DOHH2 (cell line): Measurements from ENCODE around the gene SEPTIN10.
"Not testable (repeated sequence)": the region's sequence is repeated elsewhere in the genome, so short reads cannot be mapped to it uniquely, and the experiment has no call there.

Experiments
- H3F3A ChIP-seq: fragments of 200-600 bp; sonication (generic), shearing (Covaris generic); 2 replicates; pipeline ENCODE4 v1.6.0; 2016; ENCODE audit warnings: antibody characterized with exemption, mild to moderate bottlenecking; ENCODE audit not compliant: control insufficient read depth, insufficient read depth
- H3K27ac ChIP-seq: fragments of 200-600 bp; sonication (generic); 2 replicates; pipeline ENCODE4 v1.5.1; 2014; ENCODE audit warnings: low read depth, mild to moderate bottlenecking, low read length, moderate library complexity
- H3K27me3 ChIP-seq: fragments of 200-600 bp; sonication (generic); 2 replicates; pipeline ENCODE4 v1.6.1; 2014; ENCODE audit warnings: mild to moderate bottlenecking, low read length, mixed read lengths; ENCODE audit not compliant: control insufficient read depth
- H3K36me3 ChIP-seq: fragments of 200-600 bp; sonication (generic); 2 replicates; pipeline ENCODE4 v1.6.1; 2014; ENCODE audit warnings: mild to moderate bottlenecking, low read length, moderate library complexity, mixed read lengths; ENCODE audit not compliant: control insufficient read depth
- H3K4me1 ChIP-seq: fragments of 200-600 bp; sonication (generic); 2 replicates; pipeline ENCODE4 v1.6.1; 2014; ENCODE audit warnings: mild to moderate bottlenecking, low read length, mixed read lengths; ENCODE audit not compliant: control insufficient read depth
- H3K4me2 ChIP-seq: fragments of 200-600 bp; sonication (generic); 2 replicates; pipeline ENCODE4 v1.6.0; 2014; ENCODE audit warnings: mild to moderate bottlenecking, low read length, moderate library complexity
- H3K4me3 ChIP-seq: fragments of 200-600 bp; sonication (generic); 2 replicates; pipeline ENCODE4 v1.5.1; 2014; ENCODE audit warnings: mild to moderate bottlenecking, low read length, mixed read lengths
- H3K79me2 ChIP-seq: fragments of 200-600 bp; sonication (generic); 2 replicates; pipeline ENCODE4 v1.6.1; 2014; ENCODE audit warnings: mild to moderate bottlenecking, low read length, mixed read lengths; ENCODE audit not compliant: control insufficient read depth
- H3K9me2 ChIP-seq: fragments of 200-600 bp; sonication (generic); replicated peaks from 2 replicates; pipeline ENCODE4 v1.6.1; 2014; ENCODE audit warnings: mild to moderate bottlenecking, low read length, mixed read lengths; ENCODE audit not compliant: control insufficient read depth
- H3K9me3 ChIP-seq: fragments of 200-600 bp; sonication (generic); 2 replicates; pipeline ENCODE4 v1.6.1; 2014; ENCODE audit warnings: antibody characterized with exemption, low read length, mixed read lengths; ENCODE audit not compliant: control insufficient read depth, insufficient read depth
- H4K20me1 ChIP-seq: fragments of 200-600 bp; sonication (generic); 2 replicates; pipeline ENCODE4 v1.6.0; 2014; ENCODE audit warnings: low read depth, mild to moderate bottlenecking, antibody characterized with exemption, low read length, moderate library complexity; ENCODE audit not compliant: control insufficient read depth, insufficient read depth
- EZH2phosphoT487 ChIP-seq: fragments of 200-600 bp; sonication (generic); IDR thresholded peaks from 2 replicates; pipeline ENCODE4 v1.6.1; 2017; ENCODE audit warnings: borderline replicate concordance, mild to moderate bottlenecking, antibody characterized with exemption, low read length, moderate library complexity, mixed read lengths
- TF ChIP-seq, protein P1 (sequence below): fragments of 200-600 bp; sonication (generic); IDR thresholded peaks from one replicate; pipeline ENCODE4 v1.5.1; 2014; ENCODE audit warnings: antibody characterized with exemption, mild to moderate bottlenecking, low read depth, low read length; ENCODE audit not compliant: poor library complexity, severe bottlenecking

SEPTIN10 gene

DNA sequence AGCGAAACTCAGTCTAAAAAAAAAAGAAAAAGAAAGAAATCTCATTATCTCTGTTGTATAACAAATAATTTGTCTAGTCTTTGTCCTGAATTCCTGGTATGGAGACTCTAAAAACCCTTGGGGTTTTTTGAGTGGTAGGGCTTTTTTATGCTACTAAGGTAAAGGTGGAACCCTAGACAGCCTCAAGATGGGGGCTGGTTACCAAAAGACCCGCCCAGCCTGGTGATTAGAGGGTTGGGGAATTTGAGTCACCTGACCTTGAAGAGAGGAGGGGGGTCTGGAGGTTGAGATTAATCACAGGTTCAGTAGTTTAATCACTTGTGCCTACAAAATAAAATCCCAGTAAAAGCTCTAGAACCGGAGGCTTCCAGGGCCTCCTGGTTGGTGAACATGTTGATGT, 18.0 kb upstream of the SEPTIN10 start:
- H4K20me1 ChIP-seq, result no peaks in the 10 kb centered on the region
- no peaks in the 10 kb centered on the region for H3K36me3 ChIP-seq
- TF ChIP-seq, protein P1, sequence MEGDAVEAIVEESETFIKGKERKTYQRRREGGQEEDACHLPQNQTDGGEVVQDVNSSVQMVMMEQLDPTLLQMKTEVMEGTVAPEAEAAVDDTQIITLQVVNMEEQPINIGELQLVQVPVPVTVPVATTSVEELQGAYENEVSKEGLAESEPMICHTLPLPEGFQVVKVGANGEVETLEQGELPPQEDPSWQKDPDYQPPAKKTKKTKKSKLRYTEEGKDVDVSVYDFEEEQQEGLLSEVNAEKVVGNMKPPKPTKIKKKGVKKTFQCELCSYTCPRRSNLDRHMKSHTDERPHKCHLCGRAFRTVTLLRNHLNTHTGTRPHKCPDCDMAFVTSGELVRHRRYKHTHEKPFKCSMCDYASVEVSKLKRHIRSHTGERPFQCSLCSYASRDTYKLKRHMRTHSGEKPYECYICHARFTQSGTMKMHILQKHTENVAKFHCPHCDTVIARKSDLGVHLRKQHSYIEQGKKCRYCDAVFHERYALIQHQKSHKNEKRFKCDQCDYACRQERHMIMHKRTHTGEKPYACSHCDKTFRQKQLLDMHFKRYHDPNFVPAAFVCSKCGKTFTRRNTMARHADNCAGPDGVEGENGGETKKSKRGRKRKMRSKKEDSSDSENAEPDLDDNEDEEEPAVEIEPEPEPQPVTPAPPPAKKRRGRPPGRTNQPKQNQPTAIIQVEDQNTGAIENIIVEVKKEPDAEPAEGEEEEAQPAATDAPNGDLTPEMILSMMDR, result no peak
- TF ChIP-seq EZH2phosphoT487, result no peak
- H3K9me3 ChIP-seq, result no peaks in the 10 kb centered on the region
- no peak overlapping the region for H3K27ac ChIP-seq
- H3K4me1 ChIP-seq, result no peaks in the 10 kb centered on the region
- H3K4me3 ChIP-seq, result no peak overlapping the region
- no peak overlapping the region for H3K4me2 ChIP-seq
- no peaks in the 10 kb centered on the region for H3F3A ChIP-seq
- no peaks in the 10 kb centered on the region for H3K27me3 ChIP-seq
- no peaks in the 10 kb centered on the region for H3K9me2 ChIP-seq
- no peaks in the 10 kb centered on the region for H3K79me2 ChIP-seq

- H3K79me2 ChIP-seq, result no peaks in the 10 kb centered on the region
- no peaks in the 10 kb centered on the region for H4K20me1 ChIP-seq
- H3K4me3 ChIP-seq, result no peak overlapping the region
- no peaks in the 10 kb centered on the region for H3F3A ChIP-seq
- H3K27me3 ChIP-seq, result no peaks in the 10 kb centered on the region
- no peaks in the 10 kb centered on the region for H3K4me1 ChIP-seq
- no peaks in the 10 kb centered on the region for H3K36me3 ChIP-seq
- H3K4me2 ChIP-seq, result no peak overlapping the region
- no peak for TF ChIP-seq EZH2phosphoT487
- TF ChIP-seq, protein P1, result no peak
- H3K27ac ChIP-seq, result no peak overlapping the region
- no peaks in the 10 kb centered on the region for H3K9me3 ChIP-seq
- H3K9me2 ChIP-seq, result no peaks in the 10 kb centered on the region
Measured at GRCh38 chr2:109630441-109631430, 17.0 kb upstream of the SEPTIN10 start.

DNA sequence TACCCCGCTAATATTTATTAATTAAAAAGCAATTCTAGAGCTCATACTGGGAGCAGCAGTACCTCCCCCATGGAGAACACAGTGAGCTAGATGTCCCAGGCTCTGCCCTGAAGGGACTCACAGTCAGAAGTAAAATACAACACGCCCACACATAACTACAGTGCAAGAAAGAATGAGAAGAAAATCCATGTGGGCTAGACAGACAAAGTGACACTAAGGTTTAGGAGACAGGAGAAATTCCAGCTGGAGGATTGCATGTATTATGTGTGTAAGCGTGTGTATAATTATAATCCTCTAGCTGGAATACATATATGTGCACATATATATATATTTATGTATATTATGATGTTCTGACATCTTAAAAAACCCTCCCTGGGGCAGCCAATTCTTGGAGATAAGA, 16.1 kb upstream of the SEPTIN10 start:
- Histone ChIP-seq H3K4me3 (no peak overlapping the region), H3K4me1 (no peaks in the 10 kb centered on the region), H3K9me3 (no peaks in the 10 kb centered on the region), H3K27ac (no peak overlapping the region), H3K9me2 (no peaks in the 10 kb centered on the region), H3K4me2 (no peak overlapping the region), H3K36me3 (no peaks in the 10 kb centered on the region), H3K27me3 (no peaks in the 10 kb centered on the region), H3F3A (no peaks in the 10 kb centered on the region), H4K20me1 (no peaks in the 10 kb centered on the region), H3K79me2 (no peaks in the 10 kb centered on the region)
- TF ChIP-seq, protein P1, result no peak
- no peak for TF ChIP-seq EZH2phosphoT487

GRCh38 chr2:109628321-109628720, 14.6 kb upstream of the SEPTIN10 start:
- not testable (repeated sequence) for H3K27ac ChIP-seq, H3K36me3 ChIP-seq, H3K4me3 ChIP-seq, H3K79me2 ChIP-seq, H3K9me2 ChIP-seq, H3K4me2 ChIP-seq, H3K9me3 ChIP-seq, H3F3A ChIP-seq, H4K20me1 ChIP-seq, H3K4me1 ChIP-seq, H3K27me3 ChIP-seq
